Lung (tissue), 12 donors: ENCODE measurements around the gene P2RY2. TPM values are rescaled to one million over a fixed set of nuclear protein-coding genes. Genes with fewer than 3 reads are reported as not detected.
A peak's percentile ranks its signal among the peaks of the same experiment; 100 is the strongest.

Experiments used
- ATAC-seq: fragments of 200-7000 bp; cut with Tn5 transposase; one replicate; pipeline ENCODE4 v1.9.1; 2020; ENCODE audit warnings: moderate number of reproducible peaks; ENCODE audit not compliant: insufficient read depth, low FRiP score
- DNase-seq, 3 donors: peaks; one replicate each; pipeline ENCODE4 v3.0.0-alpha.2; 2013 to 2017
- H3K27ac ChIP-seq, 2 donors: one replicate each; pipeline ENCODE4 v1.5.1; 2013; ENCODE audit warnings: mild to moderate bottlenecking in 2 of 2, moderate library complexity in 2 of 2, control low read depth in 1 of 2, inconsistent platforms in 1 of 2, low read depth in 1 of 2, low read length in 1 of 2
- H3K27me3 ChIP-seq, 3 donors: one replicate each; pipeline ENCODE4 v1.5.1; 2013; ENCODE audit warnings: low read length in 2 of 3; ENCODE audit not compliant: control insufficient read depth in 3 of 3, insufficient read depth in 3 of 3
- H3K36me3 ChIP-seq, 4 donors: one replicate each; pipeline ENCODE4 v1.5.1; 2013; ENCODE audit warnings: low read length in 4 of 4, mild to moderate bottlenecking in 1 of 4, moderate library complexity in 1 of 4; ENCODE audit not compliant: control insufficient read depth in 4 of 4, insufficient read depth in 4 of 4
- H3K4me1 ChIP-seq, 5 donors: one replicate each; pipeline ENCODE4 v1.5.1; 2013; ENCODE audit warnings: low read length in 5 of 5, mild to moderate bottlenecking in 2 of 5, moderate library complexity in 1 of 5; ENCODE audit not compliant: control insufficient read depth in 5 of 5, insufficient read depth in 5 of 5
- H3K4me3 ChIP-seq: one replicate; pipeline ENCODE4 v1.5.1; 2013; ENCODE audit warnings: mild to moderate bottlenecking, control low read depth, moderate library complexity
- H3K9ac ChIP-seq, 2 donors: one replicate each; pipeline ENCODE4 v1.5.1; 2013; ENCODE audit warnings: low read length in 2 of 2, control low read depth in 1 of 2; ENCODE audit not compliant: insufficient read depth in 1 of 2
- H3K9me3 ChIP-seq, 4 donors: one replicate each; pipeline ENCODE4 v1.5.1; 2013; ENCODE audit warnings: low read length in 3 of 4, mild to moderate bottlenecking in 1 of 4, moderate library complexity in 1 of 4; ENCODE audit not compliant: control insufficient read depth in 4 of 4, insufficient read depth in 3 of 4
- WGBS, 2 donors: extraction: QIAGEN DNeasy Blood & Tissue Kit; methylation state at CpG; one replicate each; pipeline ENCODE4 v1.1.7; 2013; 5-methylcytosine and 5-hydroxymethylcytosine counted together
- polyA plus RNA-seq, 2 donors: library from polyadenylated mRNA; stranded (reverse); fragments of 200-250 nt; gene quantifications; one replicate each; pipeline ENCODE4 v1.2.1, GENCODE V29; 2013
- total RNA-seq, 2 donors: library from RNA; depleted of rRNA in 1 of 2; stranded (reverse); fragments of >200 nt in 1 of 2; gene quantifications; one replicate each; pipeline ENCODE4 v1.2.1, GENCODE V29; 2014 to 2021
- TF ChIP-seq, protein P1 (sequence below): IDR thresholded peaks from 2 replicates; pipeline ENCODE4 v1.5.1; 2012; ENCODE audit warnings: mild to moderate bottlenecking; ENCODE audit errors: control extremely low read depth, extremely low read depth
- donor health status: control.
- donor health status: control.
- donor health status: Bipolar disorder and iron deficiency.
- donor health status: healthy.
- donor health status: DM: yes; HTN: yes; CAD: no.

The P2RY2 gene
- total and polyA plus RNA-seq, 4 donors: 3.1 to 13.0 (median 6.5) TPM

DNA sequence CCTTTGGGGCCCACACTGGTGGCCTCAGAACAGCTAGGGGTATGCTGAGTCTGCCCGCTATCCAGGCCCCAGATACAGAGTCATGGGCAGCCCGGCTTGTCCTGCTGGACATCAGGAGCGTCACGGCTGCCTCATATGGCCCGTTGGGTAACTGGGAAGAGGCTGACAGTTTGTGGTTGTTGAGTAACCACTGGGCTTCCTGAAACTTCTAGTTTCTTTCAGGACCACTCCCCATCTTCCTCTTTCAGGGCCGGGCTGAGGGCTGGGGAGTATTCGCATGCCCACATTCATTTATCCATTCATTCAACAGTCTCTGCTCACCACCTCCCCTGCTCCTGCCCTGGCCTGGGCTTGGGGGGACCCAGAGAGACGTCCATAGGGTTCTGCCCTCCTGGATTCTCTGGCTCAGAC lies 13.4 kb upstream of the P2RY2 start:
- Histone ChIP-seq H3K36me3 (no peaks in the 10 kb centered on the region), H3K9ac (no peak overlapping the region), H3K4me3 (no peak overlapping the region), H3K4me1 (peaks cover 0 to 12% (median 8%) of the 10 kb centered on the region in 5 donors), H3K27me3 (no peaks in the 10 kb centered on the region), H3K27ac (no peak overlapping the region), H3K9me3 (peaks cover 0 to 3% (median 0%) of the 10 kb centered on the region in 4 donors)
- 45 to 75% methylated on average over 8 of the region's 8 CpGs for WGBS, 2 donors
- no peak for DNase-seq
- TF ChIP-seq, protein P1, sequence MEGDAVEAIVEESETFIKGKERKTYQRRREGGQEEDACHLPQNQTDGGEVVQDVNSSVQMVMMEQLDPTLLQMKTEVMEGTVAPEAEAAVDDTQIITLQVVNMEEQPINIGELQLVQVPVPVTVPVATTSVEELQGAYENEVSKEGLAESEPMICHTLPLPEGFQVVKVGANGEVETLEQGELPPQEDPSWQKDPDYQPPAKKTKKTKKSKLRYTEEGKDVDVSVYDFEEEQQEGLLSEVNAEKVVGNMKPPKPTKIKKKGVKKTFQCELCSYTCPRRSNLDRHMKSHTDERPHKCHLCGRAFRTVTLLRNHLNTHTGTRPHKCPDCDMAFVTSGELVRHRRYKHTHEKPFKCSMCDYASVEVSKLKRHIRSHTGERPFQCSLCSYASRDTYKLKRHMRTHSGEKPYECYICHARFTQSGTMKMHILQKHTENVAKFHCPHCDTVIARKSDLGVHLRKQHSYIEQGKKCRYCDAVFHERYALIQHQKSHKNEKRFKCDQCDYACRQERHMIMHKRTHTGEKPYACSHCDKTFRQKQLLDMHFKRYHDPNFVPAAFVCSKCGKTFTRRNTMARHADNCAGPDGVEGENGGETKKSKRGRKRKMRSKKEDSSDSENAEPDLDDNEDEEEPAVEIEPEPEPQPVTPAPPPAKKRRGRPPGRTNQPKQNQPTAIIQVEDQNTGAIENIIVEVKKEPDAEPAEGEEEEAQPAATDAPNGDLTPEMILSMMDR: no peak
- no peak for ATAC-seq

DNA sequence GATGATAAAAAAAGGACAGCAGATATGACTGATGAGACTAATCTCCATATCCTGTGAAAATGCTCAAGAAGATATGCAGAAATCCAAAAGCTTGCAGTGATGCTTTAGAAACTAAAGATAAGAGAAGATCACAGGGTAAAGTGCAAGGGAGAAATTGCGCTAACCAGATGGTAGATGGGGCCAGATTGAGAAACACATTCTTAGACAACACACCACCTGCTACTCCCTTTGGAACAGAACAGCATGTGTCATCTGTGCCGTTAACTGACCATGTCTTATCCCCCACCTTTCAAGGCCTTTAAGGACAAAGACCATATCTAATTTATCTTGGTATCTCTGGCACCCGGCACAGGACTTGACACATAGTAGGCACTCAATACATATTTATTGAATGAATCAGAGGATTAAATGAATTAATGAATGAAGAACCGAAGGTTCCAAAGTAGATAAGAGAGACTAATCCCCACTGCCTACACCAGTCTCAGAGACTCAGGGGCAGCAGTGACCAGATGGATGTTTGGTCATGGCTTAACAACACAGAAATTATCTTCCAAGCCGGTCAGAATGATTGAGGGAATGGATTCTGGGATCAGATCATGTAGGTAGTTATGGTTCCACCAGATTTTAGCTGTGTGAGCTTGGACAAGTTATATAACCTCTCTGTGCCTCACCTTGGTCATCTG lies 12.3 kb upstream of the P2RY2 start:
- TF ChIP-seq, protein P1: no peak
- Histone ChIP-seq H3K4me3 (no peak overlapping the region), H3K4me1 (peaks cover 0 to 9% (median 8%) of the 10 kb centered on the region in 5 donors), H3K9ac (no peak overlapping the region), H3K36me3 (no peaks in the 10 kb centered on the region), H3K9me3 (no peaks in the 10 kb centered on the region), H3K27me3 (no peaks in the 10 kb centered on the region), H3K27ac (no peak overlapping the region)
- ATAC-seq (no peak), DNase-seq (no peak)
- whole genome bisulfite sequencing, 2 donors: 55 to 79% methylated on average over 5 of the region's 5 CpGs

DNA sequence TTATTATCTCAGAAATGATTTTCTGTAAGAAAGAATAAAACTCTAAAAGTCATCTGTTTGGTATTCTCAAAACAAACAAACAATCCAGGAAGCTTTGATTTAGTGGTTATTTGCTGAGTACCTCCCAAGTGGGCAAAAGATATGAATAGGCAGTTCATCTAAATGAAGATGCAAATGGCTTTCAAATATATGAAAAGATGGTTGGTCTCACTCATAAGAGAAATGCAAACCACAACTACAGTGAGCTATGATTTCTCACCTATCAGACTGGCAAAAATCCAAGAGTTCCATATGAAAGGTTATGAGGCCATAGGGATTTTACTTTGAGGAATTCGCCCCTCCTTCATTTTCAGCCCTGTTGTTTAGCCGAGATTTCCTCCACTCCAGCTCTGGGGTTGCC lies 11.3 kb upstream of the P2RY2 start:
- ATAC-seq: no peak
- Histone ChIP-seq H3K4me1 (peaks cover 0 to 7% (median 0%) of the 10 kb centered on the region in 5 donors), H3K4me3 (no peak overlapping the region), H3K9ac (no peak overlapping the region), H3K27me3 (no peaks in the 10 kb centered on the region), H3K27ac (no peak overlapping the region), H3K9me3 (no peaks in the 10 kb centered on the region), H3K36me3 (no peaks in the 10 kb centered on the region)
- WGBS, 2 donors: 82 to 89% methylated on average over 2 of the region's 2 CpGs
- TF ChIP-seq, protein P1: no peak
- peak in 1 of 3 donors; percentile 2 for DNase-seq

DNA sequence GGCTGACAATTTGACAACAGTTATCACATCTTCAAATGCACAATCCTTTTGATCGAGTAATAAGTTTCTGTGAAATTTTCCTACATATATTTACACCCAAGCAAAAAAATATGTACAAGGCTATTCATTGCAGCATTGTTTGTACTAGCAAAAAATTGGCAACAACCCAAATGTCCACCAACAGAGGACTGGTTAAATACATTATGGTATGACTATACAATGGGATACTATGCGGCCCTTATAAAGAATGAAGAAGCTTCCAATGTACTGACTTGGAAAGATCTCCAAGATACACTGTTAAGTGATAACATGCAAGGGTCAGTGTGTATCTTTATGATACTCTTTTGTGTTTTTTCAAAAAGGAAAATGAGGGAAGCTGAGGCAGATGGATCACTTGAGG lies 8.2 kb upstream of the P2RY2 start:
- Histone ChIP-seq H3K27me3 (no peaks in the 10 kb centered on the region), H3K4me3 (no peak overlapping the region), H3K9ac (no peak overlapping the region), H3K27ac (no peak overlapping the region), H3K9me3 (no peaks in the 10 kb centered on the region), H3K36me3 (no peaks in the 10 kb centered on the region), H3K4me1 (peaks cover 0 to 6% (median 0%) of the 10 kb centered on the region in 5 donors)
- 95 to 99% methylated on average over 2 of the region's 2 CpGs for WGBS, 2 donors
- TF ChIP-seq, protein P1: no peak
- DNase-seq (no peak), ATAC-seq (no peak)
